NCI-H2029 treated with DMSO at 0.1 percent for 48 hours (cell line): ENCODE data around the gene PLEKHH3.

Experiments
- DNase-seq: peaks from one replicate; lab custom pipeline; 2025; lab: John Stamatoyannopoulos, UW

The PLEKHH3 gene

DNA sequence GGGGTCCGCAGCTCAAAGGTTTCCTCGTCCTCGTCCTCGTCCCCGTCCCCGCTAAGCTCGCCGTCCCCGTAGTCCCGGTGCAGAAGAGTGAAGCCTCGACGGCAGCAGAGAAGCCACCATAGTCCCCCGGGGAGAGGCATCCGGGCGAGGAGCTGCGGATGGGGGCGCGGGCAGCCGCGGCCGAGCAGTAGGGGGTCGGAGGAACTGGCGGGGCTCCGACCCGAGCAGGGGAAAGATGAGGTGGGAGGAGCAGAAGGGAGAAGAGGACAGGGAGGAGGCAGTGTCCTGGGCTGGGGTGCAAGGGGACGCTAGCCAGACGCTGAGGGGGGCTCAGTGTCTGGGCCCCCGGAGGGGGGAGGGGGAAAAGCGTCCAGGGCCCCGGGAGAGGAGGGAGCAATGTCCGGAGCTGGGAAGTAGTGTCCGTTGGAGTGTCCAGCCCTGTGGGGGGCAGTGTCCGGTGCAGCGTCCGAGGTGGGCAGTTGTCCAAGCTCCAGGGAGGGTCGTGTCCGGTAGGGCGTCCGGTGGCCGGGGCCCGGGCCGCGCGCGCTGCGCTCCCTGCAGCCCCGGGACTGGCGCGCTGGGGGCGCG is at the start of gene PLEKHH3:
PLEKHH3 (minus strand) TSS at position 571 of the 588 bp plus-strand sequence; CDS start at position 140, 431 bp downstream.
- DNase-seq: no peak

- no peak for DNase-seq
These were observed 48.3 kb upstream of the PLEKHH3 start for GRCh38 chr17:42725143-42725542.

GRCh38 chr17:42723636-42724035 is 46.8 kb upstream of the PLEKHH3 start:
- DNase-seq: no peak

GRCh38 chr17:42720996-42721583 is 44.3 kb upstream of the PLEKHH3 start:
- peak; percentile 32 for DNase-seq

- no peak for DNase-seq
These were observed 32.8 kb upstream of the PLEKHH3 start for GRCh38 chr17:42709561-42709960.

GRCh38 chr17:42708588-42708987 is 31.8 kb upstream of the PLEKHH3 start:
- no peak for DNase-seq

DNA sequence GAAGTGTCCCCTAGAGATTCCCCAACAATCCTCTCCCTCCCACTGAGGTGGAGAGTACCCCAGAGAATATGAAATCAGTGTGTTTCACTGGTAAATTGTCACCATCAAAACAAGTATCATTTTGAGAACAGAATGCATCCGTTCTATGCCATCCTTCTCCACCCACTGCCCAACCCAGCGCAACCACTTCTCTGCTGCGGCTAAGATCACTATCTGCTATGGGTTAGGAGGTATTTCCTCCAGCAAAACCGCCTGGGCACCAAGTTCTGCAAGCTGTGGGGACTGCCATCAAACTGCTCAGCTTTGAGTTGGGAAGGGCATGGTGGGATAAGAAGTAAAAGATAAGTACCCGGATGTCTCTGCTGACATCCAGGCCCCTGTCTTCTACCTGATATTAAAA is 29.9 kb upstream of the PLEKHH3 start:
- DNase-seq: no peak

GRCh38 chr17:42704837-42705494 is 28.2 kb upstream of the PLEKHH3 start:
- DNase-seq: no peak

- no peak for DNase-seq
These were observed 27.7 kb upstream of the PLEKHH3 start for GRCh38 chr17:42704490-42704836.

DNA sequence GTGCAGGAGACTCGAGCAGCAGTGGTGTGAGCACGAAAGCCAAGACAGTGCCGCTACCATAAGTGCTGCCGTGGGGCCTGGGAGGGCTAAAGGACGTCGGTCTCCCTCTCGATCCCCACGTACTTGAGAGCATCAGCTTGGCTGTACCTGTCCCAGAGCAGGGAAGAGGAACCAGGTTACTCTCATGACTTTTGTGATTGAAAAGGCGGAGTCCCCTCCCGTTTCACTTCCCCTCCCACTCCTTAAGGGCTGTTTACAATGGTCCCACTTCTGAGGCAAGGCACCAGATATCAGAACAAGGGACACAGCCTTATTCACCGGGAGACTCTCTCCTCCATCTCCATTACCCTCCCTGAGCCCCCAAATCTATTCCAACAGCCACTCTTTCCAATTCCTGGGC is 25.7 kb upstream of the PLEKHH3 start:
- no peak for DNase-seq

- DNase-seq: no peak
These were observed 23.9 kb upstream of the PLEKHH3 start for GRCh38 chr17:42700586-42701289.

- DNase-seq: no peak
These were observed 22.6 kb upstream of the PLEKHH3 start for GRCh38 chr17:42699415-42699740.

- no peak for DNase-seq
These were observed 22.1 kb upstream of the PLEKHH3 start for GRCh38 chr17:42698736-42699414.

GRCh38 chr17:42697108-42697811 is 20.5 kb upstream of the PLEKHH3 start:
- no peak for DNase-seq

- no peak for DNase-seq
These were observed 18.7 kb upstream of the PLEKHH3 start for GRCh38 chr17:42695500-42695899.

DNA sequence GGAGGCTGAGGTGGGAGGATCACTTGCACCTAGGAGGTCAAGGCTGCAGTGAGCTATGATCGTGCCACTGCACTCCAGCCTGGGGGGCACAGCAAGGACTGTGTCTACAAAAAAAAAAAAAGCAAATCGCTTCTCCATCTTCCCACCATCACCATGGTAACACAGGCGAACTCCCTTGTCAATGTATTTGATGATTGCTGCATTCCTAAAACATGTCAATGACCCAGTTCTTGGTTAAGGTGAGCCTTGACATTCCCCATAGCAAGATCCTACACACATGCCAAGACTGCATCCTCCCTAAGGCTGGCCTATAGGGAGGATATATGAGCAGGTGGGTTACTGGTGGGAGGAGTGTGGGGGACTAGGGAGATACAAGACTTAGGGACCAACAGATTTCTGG is 17.7 kb upstream of the PLEKHH3 start:
- no peak for DNase-seq

DNA sequence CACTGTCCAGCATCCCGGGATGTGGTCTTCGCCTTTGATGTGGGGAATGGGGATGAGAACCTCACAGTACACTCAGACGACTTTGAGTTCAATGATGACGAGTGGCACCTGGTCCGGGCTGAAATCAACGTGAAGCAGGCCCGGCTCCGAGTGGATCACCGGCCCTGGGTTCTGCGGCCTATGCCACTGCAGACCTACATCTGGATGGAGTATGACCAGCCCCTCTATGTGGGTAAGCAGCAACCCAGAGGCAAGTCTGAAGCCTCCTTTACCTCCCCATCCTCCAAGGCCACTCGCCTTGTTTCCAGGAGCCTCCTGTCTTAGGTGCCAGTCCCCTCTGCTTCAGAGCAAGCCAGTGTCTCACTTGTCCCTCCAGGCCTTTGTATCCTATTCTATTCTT is 15.7 kb upstream of the PLEKHH3 start:
- DNase-seq: no peak

GRCh38 chr17:42691021-42691545 is 14.3 kb upstream of the PLEKHH3 start:
- no peak for DNase-seq

DNA sequence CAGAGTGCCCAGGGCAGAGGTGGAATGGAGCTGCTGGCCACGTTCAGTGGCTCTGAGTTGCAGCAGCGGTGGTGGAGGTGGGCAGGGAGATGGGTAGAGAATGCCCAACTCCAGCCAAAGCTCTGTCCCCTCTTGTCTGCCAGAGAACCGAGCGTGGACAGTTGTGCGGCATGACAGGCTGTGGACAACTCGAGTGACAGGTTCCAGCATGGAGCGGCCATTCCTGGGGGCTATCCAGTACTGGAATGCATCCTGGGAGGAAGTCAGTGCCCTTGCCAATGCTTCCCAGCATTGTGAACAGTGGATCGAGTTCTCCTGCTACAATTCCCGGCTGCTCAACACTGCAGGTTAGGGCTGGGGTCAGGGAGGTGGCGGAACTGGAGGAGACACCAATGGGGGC is 13.8 kb upstream of the PLEKHH3 start:
- DNase-seq: no peak

- no peak for DNase-seq
These were observed 11.0 kb upstream of the PLEKHH3 start for GRCh38 chr17:42687707-42688320.

DNA sequence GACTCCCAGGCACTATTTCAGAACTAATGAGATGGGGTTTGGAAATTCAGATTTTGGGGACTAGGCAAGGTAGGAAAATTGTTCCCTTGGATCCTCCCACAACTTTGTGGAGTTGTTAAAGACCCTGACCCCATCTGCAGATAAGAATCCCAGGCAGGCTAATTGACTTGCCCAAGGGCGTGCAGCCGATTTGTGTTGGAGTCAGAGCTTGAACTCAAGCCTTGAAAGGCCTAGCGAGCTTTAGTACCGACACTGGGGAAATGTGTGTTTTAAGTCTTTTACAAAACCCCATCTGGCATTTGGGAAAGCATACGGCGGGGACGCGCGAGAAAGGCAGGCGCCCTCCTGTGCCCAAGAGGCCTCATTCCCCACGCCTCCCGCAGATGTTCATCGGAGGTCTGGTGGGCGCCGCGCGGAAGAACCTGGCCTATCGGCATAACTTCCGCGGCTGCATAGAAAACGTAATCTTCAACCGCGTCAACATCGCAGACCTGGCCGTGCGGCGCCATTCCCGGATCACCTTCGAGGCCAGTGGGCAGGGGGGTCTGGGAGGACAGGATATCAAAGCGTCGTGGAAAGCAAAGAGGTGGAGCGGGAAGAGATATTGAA is 9.8 kb upstream of the PLEKHH3 start:
- no peak for DNase-seq
